ENCODE data around the gene DHRS1. TPM values are rescaled to one million over a fixed set of nuclear protein-coding genes. Genes with fewer than 3 reads are reported as not detected.
A peak's percentile ranks its signal among the peaks of the same experiment; 100 is the strongest.

DHRS1 gene
- polyA plus RNA-seq, 1 donor: 14.7 TPM

DNA sequence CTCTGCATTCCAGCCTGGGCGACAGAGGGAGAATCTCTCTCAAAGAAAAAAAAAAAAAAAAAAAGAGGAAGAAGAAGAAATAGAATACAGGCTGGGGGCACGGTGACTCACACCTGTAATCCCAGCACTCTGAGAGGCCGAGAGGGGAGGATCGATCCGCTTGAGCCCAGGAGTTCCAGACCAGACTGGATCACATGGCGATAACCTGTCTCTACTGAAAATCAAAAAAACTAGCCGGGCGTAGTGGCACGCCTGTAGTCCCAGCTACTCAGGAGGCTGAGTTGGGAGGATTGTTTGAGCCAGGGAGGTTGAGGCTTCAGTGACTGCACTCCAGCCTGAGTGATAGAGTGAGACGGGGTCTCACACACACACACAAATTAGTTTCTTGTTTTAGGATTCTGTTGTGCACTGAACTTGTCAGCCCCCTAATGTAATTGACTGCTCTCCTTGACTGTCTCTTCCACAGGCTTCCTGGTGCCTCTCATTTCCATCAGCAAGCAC, 56.2 kb downstream of the DHRS1 start:
- no peak for DNase-seq

- DNase-seq: peak; percentile 95
These were observed 57.6 kb downstream of the DHRS1 start for GRCh38 chr14:24241829-24242443.

Other genes with a start within 250 kb of the DHRS1 start
- 0.10 TPM for gene CARMIL3, start 247.8 kb downstream of the DHRS1 start, polyA plus RNA-seq (ENCODE audit: insufficient read length)
- gene CPNE6, start 228.2 kb downstream of the DHRS1 start, polyA plus RNA-seq (ENCODE audit: insufficient read length): not detected
- 4.3 TPM for gene PCK2, start 205.5 kb downstream of the DHRS1 start, polyA plus RNA-seq (ENCODE audit: insufficient read length)
- gene DCAF11, start 185.0 kb downstream of the DHRS1 start, polyA plus RNA-seq (ENCODE audit: insufficient read length): 48.2 TPM
- gene NRL, start 184.8 kb downstream of the DHRS1 start, polyA plus RNA-seq (ENCODE audit: insufficient read length): 1.7 TPM
- 146 TPM for gene FITM1, start 169.1 kb downstream of the DHRS1 start, polyA plus RNA-seq (ENCODE audit: insufficient read length)
- 110 TPM for gene PSME1, start 163.6 kb downstream of the DHRS1 start, polyA plus RNA-seq (ENCODE audit: insufficient read length)
- gene EMC9, start 158.2 kb downstream of the DHRS1 start, polyA plus RNA-seq (ENCODE audit: insufficient read length): 29.8 TPM
- 75.2 TPM for gene PSME2, start 153.2 kb downstream of the DHRS1 start, polyA plus RNA-seq (ENCODE audit: insufficient read length)
- 39.5 TPM for gene RNF31, start 152.3 kb downstream of the DHRS1 start, polyA plus RNA-seq (ENCODE audit: insufficient read length)
- gene IRF9, start 138.5 kb downstream of the DHRS1 start, polyA plus RNA-seq (ENCODE audit: insufficient read length): 32.6 TPM
- 14.5 TPM for gene REC8, start 127.7 kb downstream of the DHRS1 start, polyA plus RNA-seq (ENCODE audit: insufficient read length)
- gene IPO4, start 111.0 kb downstream of the DHRS1 start, polyA plus RNA-seq (ENCODE audit: insufficient read length): 33.5 TPM
- gene TM9SF1, start 104.3 kb downstream of the DHRS1 start, polyA plus RNA-seq (ENCODE audit: insufficient read length): 18.6 TPM
- 4.5 TPM for gene TSSK4, start 94.1 kb downstream of the DHRS1 start, polyA plus RNA-seq (ENCODE audit: insufficient read length)
- gene CHMP4A, start 86.3 kb downstream of the DHRS1 start, polyA plus RNA-seq (ENCODE audit: insufficient read length): 37.6 TPM
- gene MDP1, start 83.7 kb downstream of the DHRS1 start, polyA plus RNA-seq (ENCODE audit: insufficient read length): 9.3 TPM
- gene NEDD8, start 67.4 kb downstream of the DHRS1 start, polyA plus RNA-seq (ENCODE audit: insufficient read length): 176 TPM
- 45.8 TPM for gene GMPR2, start 66.9 kb downstream of the DHRS1 start, polyA plus RNA-seq (ENCODE audit: insufficient read length)
- 39.0 TPM for gene TINF2, start 57.2 kb downstream of the DHRS1 start, polyA plus RNA-seq (ENCODE audit: insufficient read length)
- 2.1 TPM for gene TGM1, start 36.6 kb downstream of the DHRS1 start, polyA plus RNA-seq (ENCODE audit: insufficient read length)
- gene RABGGTA, start 28.2 kb downstream of the DHRS1 start, polyA plus RNA-seq (ENCODE audit: insufficient read length): 15.0 TPM
- gene NOP9, start 70 bp upstream of the DHRS1 start, polyA plus RNA-seq (ENCODE audit: insufficient read length): 22.6 TPM
- gene CIDEB, start 8.2 kb upstream of the DHRS1 start, polyA plus RNA-seq (ENCODE audit: insufficient read length): 10.3 TPM
- 4.1 TPM for gene LTB4R2, start 10.4 kb upstream of the DHRS1 start, polyA plus RNA-seq (ENCODE audit: insufficient read length)
- gene LTB4R, start 11.7 kb upstream of the DHRS1 start, polyA plus RNA-seq (ENCODE audit: insufficient read length): 3.5 TPM
- 17.0 TPM for gene ADCY4, start 35.3 kb upstream of the DHRS1 start, polyA plus RNA-seq (ENCODE audit: insufficient read length)
- 2.1 TPM for gene RIPK3, start 40.2 kb upstream of the DHRS1 start, polyA plus RNA-seq (ENCODE audit: insufficient read length)
- 34.8 TPM for gene NFATC4, start 68.4 kb upstream of the DHRS1 start, polyA plus RNA-seq (ENCODE audit: insufficient read length)
- 25.1 TPM for gene NYNRIN, start 99.2 kb upstream of the DHRS1 start, polyA plus RNA-seq (ENCODE audit: insufficient read length)
- 2.6 TPM for gene CBLN3, start 129.9 kb upstream of the DHRS1 start, polyA plus RNA-seq (ENCODE audit: insufficient read length)
- gene KHNYN, start 130.2 kb upstream of the DHRS1 start, polyA plus RNA-seq (ENCODE audit: insufficient read length): 37.8 TPM
- gene SDR39U1, start 143.0 kb upstream of the DHRS1 start, polyA plus RNA-seq (ENCODE audit: insufficient read length): 62.9 TPM
- not detected for gene CMA1, start 208.5 kb upstream of the DHRS1 start, polyA plus RNA-seq (ENCODE audit: insufficient read length)

Data from hindlimb muscle (tissue), 1 donor.